ENCODE results near the gene TGM6. TPM values are rescaled to one million over a fixed set of nuclear protein-coding genes. Genes with fewer than 3 reads are reported as not detected.

Gene TGM6
- total RNA-seq, 1 donor from 2014 or later: not detected

GRCh38 chr20:2363187-2363586 is 17.5 kb upstream of the TGM6 start:
- Histone ChIP-seq H3K27me3 (ENCODE audit: low read depth) (peaks cover 25% of the 10 kb centered on the region), H3K36me3 (no peaks in the 10 kb centered on the region), H3K27ac (replicated peaks) (no peak overlapping the region), H3K4me1 (no peaks in the 10 kb centered on the region), H3K9me3 (replicated peaks) (peaks cover 35% of the 10 kb centered on the region), H3K4me3 (no peak overlapping the region)
- no peak for DNase-seq
- no peak for TF ChIP-seq CTCF (IDR thresholded peaks at IDR 0.05; ENCODE audit: borderline replicate concordance)
- intact Hi-C loops (cut with micrococcal nuclease): no loop called here

GRCh38 chr20:2363587-2363986 is 17.1 kb upstream of the TGM6 start:
- Histone ChIP-seq H3K36me3 (no peaks in the 10 kb centered on the region), H3K4me3 (no peak overlapping the region), H3K27me3 (ENCODE audit: low read depth) (peaks cover 25% of the 10 kb centered on the region), H3K4me1 (no peaks in the 10 kb centered on the region), H3K27ac (replicated peaks) (no peak overlapping the region), H3K9me3 (replicated peaks) (peaks cover 37% of the 10 kb centered on the region)
- no peak for TF ChIP-seq CTCF (IDR thresholded peaks at IDR 0.05; ENCODE audit: borderline replicate concordance)
- DNase-seq: no peak
- intact Hi-C loops (cut with micrococcal nuclease): no loop called here

DNA sequence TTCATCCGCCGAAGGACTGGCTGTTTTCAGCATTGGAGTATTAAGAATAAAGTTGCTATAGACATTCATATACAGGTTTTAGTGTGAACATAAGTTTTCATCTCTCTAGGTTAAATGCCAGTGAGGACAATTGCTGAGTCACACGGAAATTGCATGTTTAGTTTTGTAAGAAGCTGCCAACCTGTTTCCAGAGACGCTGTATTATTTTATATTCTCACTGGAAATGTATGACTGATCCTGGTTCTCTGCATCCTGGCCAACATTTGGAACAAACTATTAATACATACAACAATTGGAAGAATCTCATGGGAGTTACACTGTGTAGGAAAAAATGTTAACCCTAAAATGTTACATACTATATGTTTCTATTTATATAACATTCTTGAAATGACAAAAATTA is 16.7 kb upstream of the TGM6 start:
- Histone ChIP-seq H3K27ac (replicated peaks) (no peak overlapping the region), H3K4me1 (no peaks in the 10 kb centered on the region), H3K36me3 (no peaks in the 10 kb centered on the region), H3K4me3 (no peak overlapping the region), H3K9me3 (replicated peaks) (peaks cover 40% of the 10 kb centered on the region), H3K27me3 (ENCODE audit: low read depth) (peaks cover 25% of the 10 kb centered on the region)
- intact Hi-C loops (cut with micrococcal nuclease): no loop called here
- no peak for TF ChIP-seq CTCF (IDR thresholded peaks at IDR 0.05; ENCODE audit: borderline replicate concordance)
- no peak for DNase-seq

DNA sequence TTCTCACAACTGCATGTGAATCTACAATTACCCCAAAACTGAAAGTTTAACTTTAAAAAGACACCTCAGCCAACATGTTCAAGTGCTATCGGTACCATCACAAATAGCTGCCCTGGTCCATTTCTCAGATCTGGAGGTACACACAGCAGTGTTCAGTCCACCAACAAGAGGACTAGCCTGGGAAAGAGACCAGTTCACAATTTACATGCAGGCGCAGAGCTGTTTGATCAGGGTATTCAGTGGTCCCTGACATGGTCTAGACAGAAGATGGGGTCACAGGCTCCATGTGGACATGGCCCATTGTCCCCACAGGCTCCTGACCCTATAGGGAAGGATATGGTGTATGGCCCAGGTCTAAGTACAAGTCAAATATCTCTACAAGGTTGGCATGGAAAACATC is 15.6 kb upstream of the TGM6 start:
- H3K27me3 ChIP-seq (ENCODE audit: low read depth): peaks cover 31% of the 10 kb centered on the region
- intact Hi-C loops (cut with micrococcal nuclease): no loop called here
- TF ChIP-seq CTCF (IDR thresholded peaks at IDR 0.05; ENCODE audit: borderline replicate concordance): no peak

DNA sequence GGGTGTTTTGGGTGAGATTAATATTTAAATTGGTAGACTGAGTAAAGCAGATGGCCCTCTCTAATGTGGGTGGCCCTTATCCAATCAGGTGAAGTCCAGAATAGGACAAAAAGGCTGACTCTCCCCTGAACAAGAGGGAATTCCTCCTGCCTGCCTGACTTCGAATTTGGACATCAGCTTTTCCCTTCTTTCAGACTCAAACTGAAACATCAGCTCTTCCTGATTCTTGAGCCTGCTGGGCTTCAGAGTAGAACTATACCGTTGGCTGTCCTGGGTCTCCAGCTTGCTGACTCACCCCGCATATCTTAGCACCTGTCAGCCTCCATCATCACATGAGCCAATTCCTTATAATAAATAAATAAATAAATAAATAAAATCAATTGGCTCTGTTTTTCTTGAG is 15.0 kb upstream of the TGM6 start:
- no peak overlapping the region for H3K27ac ChIP-seq (replicated peaks)
- intact Hi-C loops (cut with micrococcal nuclease): no loop called here
- no peaks in the 10 kb centered on the region for H3K4me1 ChIP-seq
- no peak overlapping the region for H3K4me3 ChIP-seq
- peaks cover 26% of the 10 kb centered on the region for H3K9me3 ChIP-seq (replicated peaks)
- no peak for TF ChIP-seq CTCF (IDR thresholded peaks at IDR 0.05; ENCODE audit: borderline replicate concordance)
- H3K36me3 ChIP-seq: no peaks in the 10 kb centered on the region
- peaks cover 37% of the 10 kb centered on the region for H3K27me3 ChIP-seq (ENCODE audit: low read depth)
- no peak for DNase-seq

More for the DNA sequence above, 15.6 kb upstream of the TGM6 start:
- no peak overlapping the region for H3K4me3 ChIP-seq
- no peak for DNase-seq
- no peak overlapping the region for H3K27ac ChIP-seq (replicated peaks)
- H3K9me3 ChIP-seq (replicated peaks): peaks cover 32% of the 10 kb centered on the region
- H3K36me3 ChIP-seq: no peaks in the 10 kb centered on the region
- H3K4me1 ChIP-seq: no peaks in the 10 kb centered on the region

GRCh38 chr20:2368621-2369020 is 12.1 kb upstream of the TGM6 start:
- DNase-seq: no peak
- H3K4me1 ChIP-seq: no peaks in the 10 kb centered on the region
- TF ChIP-seq CTCF (IDR thresholded peaks at IDR 0.05; ENCODE audit: borderline replicate concordance): no peak
- intact Hi-C loops (cut with micrococcal nuclease): no loop called here
- peaks cover 7% of the 10 kb centered on the region for H3K9me3 ChIP-seq (replicated peaks)
- H3K4me3 ChIP-seq: no peak overlapping the region
- no peaks in the 10 kb centered on the region for H3K36me3 ChIP-seq
- H3K27ac ChIP-seq (replicated peaks): no peak overlapping the region
- peaks cover 56% of the 10 kb centered on the region for H3K27me3 ChIP-seq (ENCODE audit: low read depth)
